GM19397 (cell line): Measurements from ENCODE around the gene WDR70.
"Not testable (repeated sequence)": the region's sequence is repeated elsewhere in the genome, so short reads cannot be mapped to it uniquely, and the experiment has no call there.

Source experiments
- ATAC-seq: cut with Tn5 transposase; IDR thresholded peaks from one replicate; pipeline ENCODE4 v1.9.1; 2021; ENCODE audit warnings: mild to moderate bottlenecking, moderate library complexity; ENCODE audit not compliant: unreplicated experiment

The WDR70 gene

GRCh38 chr5:37740331-37741066, 361.4 kb downstream of the WDR70 start:
- no peak for ATAC-seq

GRCh38 chr5:37742111-37742510, 363.0 kb downstream of the WDR70 start:
- no peak for ATAC-seq

GRCh38 chr5:37751227-37751626, 372.1 kb downstream of the WDR70 start:
- ATAC-seq, result no peak

GRCh38 chr5:37754976-37755375, 375.9 kb downstream of the WDR70 start:
- ATAC-seq, result no peak

GRCh38 chr5:37755581-37755980, 376.5 kb downstream of the WDR70 start:
- ATAC-seq, result no peak

GRCh38 chr5:37756248-37756647, 377.1 kb downstream of the WDR70 start:
- no peak for ATAC-seq

- ATAC-seq, result no peak
Measured at GRCh38 chr5:37757980-37758582, 379.0 kb downstream of the WDR70 start.

GRCh38 chr5:37767251-37767650, 388.1 kb downstream of the WDR70 start:
- ATAC-seq, result no peak

- no peak for ATAC-seq
Measured at GRCh38 chr5:37767961-37768360, 388.8 kb downstream of the WDR70 start.

- ATAC-seq, result no peak
Measured at GRCh38 chr5:37768371-37768770, 389.3 kb downstream of the WDR70 start.

- ATAC-seq, result no peak
Measured at GRCh38 chr5:37769108-37769507, 390.0 kb downstream of the WDR70 start.

- no peak for ATAC-seq
Measured at GRCh38 chr5:37769840-37770239, 390.7 kb downstream of the WDR70 start.

GRCh38 chr5:37770786-37771185, 391.7 kb downstream of the WDR70 start:
- ATAC-seq, result no peak

GRCh38 chr5:37771203-37771611, 392.1 kb downstream of the WDR70 start:
- ATAC-seq, result no peak

GRCh38 chr5:37771731-37772130, 392.6 kb downstream of the WDR70 start:
- ATAC-seq, result no peak

GRCh38 chr5:37772255-37772654, 393.1 kb downstream of the WDR70 start:
- ATAC-seq, result no peak

- no peak for ATAC-seq
Measured at GRCh38 chr5:37773809-37774208, 394.7 kb downstream of the WDR70 start.

- ATAC-seq, result no peak
Measured at GRCh38 chr5:37774912-37775483, 395.9 kb downstream of the WDR70 start.

GRCh38 chr5:37776826-37777225, 397.7 kb downstream of the WDR70 start:
- ATAC-seq, result no peak

GRCh38 chr5:37777432-37778130, 398.5 kb downstream of the WDR70 start:
- no peak for ATAC-seq

GRCh38 chr5:37781409-37781808, 402.3 kb downstream of the WDR70 start:
- not testable (repeated sequence) for ATAC-seq

- no peak for ATAC-seq
Measured at GRCh38 chr5:37786416-37786815, 407.3 kb downstream of the WDR70 start.
